Astrocyte (in vitro differentiated cells and primary cell): ENCODE measurements around the gene SENP3. TPM values are rescaled to one million over a fixed set of nuclear protein-coding genes. Genes with fewer than 3 reads are reported as not detected.
A peak's percentile ranks its signal among the peaks of the same experiment; 100 is the strongest.

Source experiments
- DNase-seq: peaks from one replicate; pipeline ENCODE4 v3.0.0-alpha.2; 2010; ENCODE audit warnings: low read depth
- FAIRE-seq: peaks from 2 replicates; lab custom pipeline; 2011; peaks lifted over from hg19 to GRCh38; lab: Jason Lieb, UNC
- H2AFZ ChIP-seq: 2 replicates; pipeline ENCODE4 v1.6.0; 2012; ENCODE audit warnings: low read depth, low read length, inconsistent platforms
- H3K27ac ChIP-seq: 2 replicates; pipeline ENCODE4 v1.5.1; 2011; ENCODE audit warnings: low read depth, low read length, inconsistent platforms
- H3K27me3 ChIP-seq: 2 replicates; pipeline ENCODE4 v1.6.0; 2011; ENCODE audit warnings: low read length, inconsistent platforms; ENCODE audit not compliant: insufficient read depth
- H3K36me3 ChIP-seq: 2 replicates; pipeline ENCODE4 v1.5.1; 2011; ENCODE audit warnings: low read length, inconsistent platforms; ENCODE audit not compliant: insufficient read depth
- H3K4me1 ChIP-seq: 2 replicates; pipeline ENCODE4 v1.5.1; 2011; ENCODE audit warnings: low read length, inconsistent platforms; ENCODE audit not compliant: insufficient read depth
- H3K4me2 ChIP-seq: 2 replicates; pipeline ENCODE4 v1.6.0; 2012; ENCODE audit warnings: low read length, inconsistent platforms
- H3K4me3 ChIP-seq: 2 replicates; pipeline ENCODE4 v1.5.1; 2011; ENCODE audit warnings: low read depth, mild to moderate bottlenecking, low read length, inconsistent platforms; ENCODE audit not compliant: insufficient read depth
- H3K79me2 ChIP-seq: 2 replicates; pipeline ENCODE4 v1.6.0; 2012; ENCODE audit warnings: mild to moderate bottlenecking, low read length, inconsistent platforms; ENCODE audit not compliant: insufficient read depth
- H3K9ac ChIP-seq: 2 replicates; pipeline ENCODE4 v1.6.0; 2012; ENCODE audit warnings: mild to moderate bottlenecking, low read length, inconsistent platforms
- H3K9me3 ChIP-seq: 2 replicates; pipeline ENCODE4 v1.5.1; 2012; ENCODE audit warnings: low read depth, mild to moderate bottlenecking, low read length, inconsistent platforms; ENCODE audit not compliant: insufficient read depth
- H4K20me1 ChIP-seq: 2 replicates; pipeline ENCODE4 v1.6.0; 2012; ENCODE audit warnings: low read length, inconsistent platforms; ENCODE audit not compliant: insufficient read depth
- H3K27ac Mint-ChIP-seq: one replicate; pipeline ENCODE4 v1.8.0; 2021; ENCODE audit warnings: mild to moderate bottlenecking, mixed read lengths; ENCODE audit not compliant: unreplicated experiment
- H3K27me3 Mint-ChIP-seq: one replicate; pipeline ENCODE4 v1.8.0; 2021; ENCODE audit warnings: low read depth, mixed read lengths; ENCODE audit not compliant: unreplicated experiment
- H3K36me3 Mint-ChIP-seq: one replicate; pipeline ENCODE4 v1.8.0; 2021; ENCODE audit warnings: low read depth, mixed read lengths; ENCODE audit not compliant: unreplicated experiment
- H3K4me1 Mint-ChIP-seq: one replicate; pipeline ENCODE4 v1.8.0; 2021; ENCODE audit warnings: low read depth, mixed read lengths; ENCODE audit not compliant: unreplicated experiment
- H3K4me3 Mint-ChIP-seq: one replicate; pipeline ENCODE4 v1.8.0; 2021; ENCODE audit warnings: mild to moderate bottlenecking, moderate library complexity, mixed read lengths; ENCODE audit not compliant: unreplicated experiment
- H3K9me3 Mint-ChIP-seq: one replicate; pipeline ENCODE4 v1.8.0; 2021; ENCODE audit warnings: mild to moderate bottlenecking, mixed read lengths; ENCODE audit not compliant: unreplicated experiment
- CTCF ChIP-seq: IDR thresholded peaks from 2 replicates; pipeline ENCODE4 v1.5.1; 2011; ENCODE audit warnings: low read depth, mild to moderate bottlenecking, inconsistent platforms, low read length, moderate library complexity; ENCODE audit not compliant: insufficient read depth
- EZH2 ChIP-seq: IDR thresholded peaks from 2 replicates; pipeline ENCODE4 v1.6.1; 2012; ENCODE audit warnings: mild to moderate bottlenecking, low read length, inconsistent platforms; ENCODE audit not compliant: insufficient read depth
- total RNA-seq: library from RNA; stranded (reverse); gene quantifications from 2 replicates; pipeline ENCODE4 v1.2.1, GENCODE V29; 2021

Gene SENP3
- total RNA-seq, 1 donor from 2014 or later, result 51.4 TPM

DNA sequence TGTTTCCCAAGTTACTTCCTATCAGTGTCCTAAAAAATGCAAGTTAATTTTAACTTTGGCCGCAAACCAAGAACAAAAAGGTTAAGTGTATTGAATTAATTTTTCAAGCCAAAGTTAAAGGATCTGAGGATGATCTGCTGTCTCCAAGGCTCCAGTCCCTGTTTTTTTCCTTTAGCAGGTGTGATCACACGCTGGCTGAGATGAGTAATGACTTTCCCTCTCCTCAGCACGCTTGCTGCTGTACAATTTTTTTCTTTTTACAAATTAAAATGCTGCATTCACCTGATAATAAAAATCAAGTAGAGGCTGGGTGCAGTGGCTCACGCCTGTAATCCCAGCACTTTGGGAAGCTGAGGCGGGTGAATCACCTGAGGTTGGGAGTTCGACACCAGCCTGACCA lies 16.8 kb upstream of the SENP3 start:
- Histone ChIP-seq H3K4me2 (no peak overlapping the region), H3K9ac (no peak overlapping the region), H4K20me1 (no peaks in the 10 kb centered on the region), H3K79me2 (no peaks in the 10 kb centered on the region), H2AFZ (no peak overlapping the region), H3K4me1 (peaks cover 11% of the 10 kb centered on the region), H3K9me3 (no peaks in the 10 kb centered on the region), H3K4me3 (no peak overlapping the region), H3K27me3 (no peaks in the 10 kb centered on the region), H3K36me3 (no peaks in the 10 kb centered on the region), H3K27ac (no peak overlapping the region)
- TF ChIP-seq CTCF, result no peak
- no peak for FAIRE-seq
- no peaks in the 10 kb centered on the region for H3K36me3 Mint-ChIP-seq
- peaks cover 5% of the 10 kb centered on the region for H3K9me3 Mint-ChIP-seq
- H3K4me1 Mint-ChIP-seq, result no peaks in the 10 kb centered on the region
- no peak overlapping the region for H3K27ac Mint-ChIP-seq
- DNase-seq, result no peak
- peaks cover 26% of the 10 kb centered on the region for H3K27me3 Mint-ChIP-seq
- H3K4me3 Mint-ChIP-seq, result no peak overlapping the region

DNA sequence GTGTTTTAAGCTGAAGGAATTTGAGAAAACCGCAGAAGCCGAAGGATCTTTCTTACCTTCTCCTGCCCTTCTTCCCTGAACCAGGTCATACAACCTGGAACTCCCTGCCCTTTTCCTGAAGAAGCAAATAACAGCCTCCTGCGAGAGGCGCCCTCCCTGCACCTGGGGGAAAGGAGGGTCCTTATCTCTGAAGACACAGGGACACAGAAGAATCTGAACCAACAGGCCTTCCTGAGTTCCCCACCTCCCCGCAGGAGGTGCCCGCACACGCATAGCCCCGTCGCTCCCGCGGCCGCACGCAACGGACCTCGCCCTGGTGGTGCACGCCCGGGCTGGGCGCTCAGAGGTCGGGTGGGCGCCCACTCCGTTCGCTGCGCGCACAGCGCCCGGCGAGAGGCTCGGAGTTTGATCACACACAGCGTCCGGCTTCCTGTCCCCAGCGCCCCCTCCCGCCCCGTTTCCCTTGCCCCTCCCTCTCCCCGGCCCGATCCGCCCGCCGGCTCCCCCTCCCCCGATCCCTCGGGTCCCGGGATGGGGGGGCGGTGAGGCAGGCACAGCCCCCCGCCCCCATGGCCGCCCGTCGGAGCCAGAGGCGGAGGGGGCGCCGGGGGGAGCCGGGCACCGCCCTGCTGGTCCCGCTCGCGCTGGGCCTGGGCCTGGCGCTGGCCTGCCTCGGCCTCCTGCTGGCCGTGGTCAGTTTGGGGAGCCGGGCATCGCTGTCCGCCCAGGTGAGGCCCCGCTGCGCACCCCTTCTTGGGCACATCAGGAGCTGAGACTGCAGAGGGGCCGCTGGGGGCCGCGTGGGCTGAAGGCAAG lies 12.9 kb upstream of the SENP3 start, which contains the start of gene TNFSF12:
Gene TNFSF12, plus strand, starts transcription at position 474 of the 816 bp plus-strand sequence. Its CDS starts 96 bp downstream, at position 570.
- no peaks in the 10 kb centered on the region for H3K36me3 ChIP-seq
- H3K4me3 ChIP-seq, result peak within 1 kb of the TSS; percentile 74
- H3K27me3 ChIP-seq, result no peaks in the 10 kb centered on the region
- no peaks in the 10 kb centered on the region for H3K9me3 ChIP-seq
- no peak for TF ChIP-seq CTCF
- no peak for TF ChIP-seq EZH2
- peaks cover 11% of the 10 kb centered on the region for H3K4me1 ChIP-seq
- no peaks in the 10 kb centered on the region for H3K36me3 Mint-ChIP-seq
- peak within 1 kb of the TSS; percentile 69 for H3K9ac ChIP-seq
- H3K79me2 ChIP-seq, result no peaks in the 10 kb centered on the region
- H3K4me3 Mint-ChIP-seq, result peak within 1 kb of the TSS; percentile 76
- peaks cover 29% of the 10 kb centered on the region for H3K27me3 Mint-ChIP-seq
- H3K4me1 Mint-ChIP-seq, result no peaks in the 10 kb centered on the region
- H3K9me3 Mint-ChIP-seq, result peaks cover 3% of the 10 kb centered on the region
- H2AFZ ChIP-seq, result peak within 1 kb of the TSS; percentile 94
- DNase-seq (no peak), FAIRE-seq (no peak)
- peak within 1 kb of the TSS; percentile 19 for H3K27ac ChIP-seq
- H3K27ac Mint-ChIP-seq, result peak within 1 kb of the TSS; percentile 58
- H3K4me2 ChIP-seq, result peak within 1 kb of the TSS; percentile 95
- no peaks in the 10 kb centered on the region for H4K20me1 ChIP-seq
